Heart left ventricle (tissue), 16 donors: ENCODE measurements around the gene DTD2. TPM values are rescaled to one million over a fixed set of nuclear protein-coding genes. Genes with fewer than 3 reads are reported as not detected.

Source experiments
- ATAC-seq, 4 donors: fragments of 200-7000 bp; cut with Tn5 transposase; one replicate each; pipeline ENCODE4 v1.9.1; 2020 to 2022; ENCODE audit warnings: moderate library complexity in 4 of 4, mild to moderate bottlenecking in 3 of 4, moderate number of reproducible peaks in 1 of 4
- DNase-seq, 5 donors: peaks; one replicate each; pipeline ENCODE4 v3.0.0-alpha.2; 2020
- H3K27ac ChIP-seq, 12 donors: fragments of 200-600 bp; sonication (generic) in 4 of 12; one replicate each; pipeline versions ENCODE4 v1.5.0 to v1.8.0; 2016 to 2022; ENCODE audit warnings: mild to moderate bottlenecking in 2 of 12
- H3K27me3 ChIP-seq, 9 donors: fragments of 200-600 bp; sonication (generic) in 2 of 9; one replicate each; pipeline versions ENCODE4 v1.5.1 to v1.8.0; 2016 to 2022; ENCODE audit warnings: mild to moderate bottlenecking in 3 of 9
- H3K36me3 ChIP-seq, 9 donors: fragments of 200-600 bp; sonication (generic) in 2 of 9; one replicate each; pipeline versions ENCODE4 v1.5.0 to v1.8.0; 2018 to 2022; ENCODE audit warnings: mild to moderate bottlenecking in 2 of 9
- H3K4me1 ChIP-seq, 12 donors: fragments of 200-600 bp; sonication (generic) in 4 of 12; one replicate each; pipeline versions ENCODE4 v1.5.0 to v1.8.0; 2016 to 2022; ENCODE audit warnings: mild to moderate bottlenecking in 3 of 12
- H3K4me3 ChIP-seq, 12 donors: fragments of 200-600 bp; sonication (generic) in 4 of 12; one replicate each; pipeline versions ENCODE4 v1.5.0 to v1.8.0; 2017 to 2022; ENCODE audit warnings: mild to moderate bottlenecking in 9 of 12, moderate library complexity in 4 of 12
- H3K9me3 ChIP-seq, 12 donors: fragments of 200-600 bp; sonication (generic) in 4 of 12; one replicate each; pipeline versions ENCODE4 v1.5.0 to v1.8.0; 2016 to 2022; ENCODE audit warnings: mild to moderate bottlenecking in 1 of 12
- CTCF ChIP-seq, 12 donors: fragments of 200-600 bp; sonication (generic) in 4 of 12; IDR thresholded peaks; one replicate each; pipeline versions ENCODE4 v1.5.0 to v1.8.0; 2018 to 2022; ENCODE audit warnings: antibody characterized with exemption in 12 of 12, mild to moderate bottlenecking in 5 of 12
- POLR2A ChIP-seq, 2 donors: fragments of 450-650 bp; IDR thresholded peaks; one replicate each; pipeline ENCODE4 v1.6.1; 2017; ENCODE audit warnings: antibody characterized with exemption in 2 of 2, mild to moderate bottlenecking in 2 of 2, moderate library complexity in 2 of 2
- WGBS, 4 donors: extraction: QIAGEN DNeasy Blood & Tissue Kit in 2 of 4; methylation state at CpG; one replicate each; pipeline versions ENCODE4 v1.1.5 to v1.1.7; 2013 to 2018; 5-methylcytosine and 5-hydroxymethylcytosine counted together
- intact Hi-C, 10 donors: fragments of 100-400 bp; cut with DNase I; formaldehyde crosslinking; loops; one replicate each; pipeline versions ENCODE4 v1.11.1 to v1.14.2; 2022
- polyA plus RNA-seq, 2 donors: library from polyadenylated mRNA; stranded (reverse); fragments of 200-250 nt; gene quantifications; one replicate each; pipeline ENCODE4 v1.2.3, GENCODE V29; 2013
- total RNA-seq, 9 donors: library from RNA; depleted of rRNA in 2 of 9; stranded (reverse); fragments of >200 nt in 2 of 9; fragmentation: NEBNext Ultra II Directional in 3 of 9; extraction: Animal tissue kit (Norgen Biotek cat#: 25700) in 3 of 9; gene quantifications; one replicate each; pipeline versions ENCODE4 v1.1.0 to v1.2.4, GENCODE V29; 2016 to 2023
- donor health status: ischemic (EF 13 %, LVEDD 7.1; RV severe dilation, severe dysfunction).
- donor health status: healthy with polysubstance abuse.
- donor health status: DM: no; HTN: yes; CAD: no.
- donor health status: DM: no; HTN: no; CAD: no.
- donor health status: ischemic (EF 25% LVEDD 6.9; RV normal size, moderate dysfunction).
- donor health status: ischemic (EF 25% LVEDD 5.7; RV mildly dilated, moderate dysfunction).
- donor health status: healthy.
- donor health status: DM: yes; HTN: yes; CAD: no.
- donor health status: ischemic (EF 35%, LVEDD 5.7; RV mildly dilated, moderate dysfunction).
- donor health status: nonischemic (EF 11% LVEDD 7.7; RV severe dilation, severe dysfunction).
- donor health status: DM: yes; HTN: yes; CAD: no.
- donor health status: PGD.
- donor health status: ischemic (EF 29% LVEDD 5.4; RV normal size, mild dysfunction).
- donor health status: nonischemic (EF 23%, LVEDD 6.1; RV moderate dilation, normal function).

DTD2 gene
- total and polyA plus RNA-seq, 11 donors = 4.0 to 12.2 (median 8.2) TPM

GRCh38 chr14:31457665-31458659 is 656 bp upstream of the DTD2 start:
- H3K36me3 ChIP-seq = peaks cover 0 to 3% (median under 1%) of the 10 kb centered on the region in 9 donors
- peak overlapping the region in 11 of 12 donors; percentile 37 to 97 (median 90) for H3K27ac ChIP-seq
- no peaks in the 10 kb centered on the region for H3K9me3 ChIP-seq
- peak in 1 of 12 donors; percentile 5 for TF ChIP-seq CTCF (IDR thresholded peaks at IDR 0.05)
- TF ChIP-seq POLR2A (IDR thresholded peaks at IDR 0.05) = no peak
- no peak for ATAC-seq
- DNase-seq = no peak
- peak overlapping the region; percentile 50 to 86 (median 70) for H3K4me3 ChIP-seq
- intact Hi-C loops = loop anchor here in 7 of 10 donors (2.0 to 10.0 kb wide), 6 partner anchors 36 to 619 kb away; partner anchors contain the start of genes HEATR5A (in 5 of the 7), ARHGAP5 (in 1 of the 7), HECTD1 (in 1 of the 7) and NUBPL (in 1 of the 7)
- no peaks in the 10 kb centered on the region for H3K27me3 ChIP-seq
- 56 to 65% (median 61%) methylated on average over 11 of the region's 11 CpGs for WGBS, 4 donors
- peaks cover 0 to 41% (median 11%) of the 10 kb centered on the region in 12 donors for H3K4me1 ChIP-seq

GRCh38 chr14:31449971-31450610 is 7.2 kb downstream of the DTD2 start:
- Histone ChIP-seq H3K9me3 (no peaks in the 10 kb centered on the region), H3K27ac (no peak overlapping the region), H3K4me1 (peaks cover 0 to 27% (median 0%) of the 10 kb centered on the region in 12 donors), H3K4me3 (no peak overlapping the region), H3K36me3 (peaks cover 0 to 70% (median 30%) of the 10 kb centered on the region in 9 donors), H3K27me3 (no peaks in the 10 kb centered on the region)
- no peak for DNase-seq
- 25 to 29% (median 28%) methylated on average over 2 of the region's 2 CpGs for WGBS, 4 donors
- TF ChIP-seq CTCF (IDR thresholded peaks at IDR 0.05) (peak; percentile 25 to 68 (median 49)), POLR2A (IDR thresholded peaks at IDR 0.05) (no peak)
- peak in 3 of 4 donors; percentile 48 to 50 (median 50) for ATAC-seq
- intact Hi-C loops = loop anchor here in 2 of 10 donors (10.0 kb wide), 2 partner anchors 45 to 115 kb away; partner anchors contain the start of gene NUBPL (in 1 of the 2)

GRCh38 chr14:31449136-31449535 is 8.2 kb downstream of the DTD2 start:
- no peak for TF ChIP-seq POLR2A (IDR thresholded peaks at IDR 0.05)
- no peak for TF ChIP-seq CTCF (IDR thresholded peaks at IDR 0.05)
- intact Hi-C loops = no loop called here
- no peaks in the 10 kb centered on the region for H3K9me3 ChIP-seq
- no peak for ATAC-seq
- peaks cover 0 to 70% (median 30%) of the 10 kb centered on the region in 9 donors for H3K36me3 ChIP-seq
- no peaks in the 10 kb centered on the region for H3K27me3 ChIP-seq
- H3K4me3 ChIP-seq = no peak overlapping the region
- WGBS, 4 donors = 74 to 85% (median 77%) methylated on average over 8 of the region's 8 CpGs
- peaks cover 0 to 17% (median 0%) of the 10 kb centered on the region in 12 donors for H3K4me1 ChIP-seq
- no peak for DNase-seq
- no peak overlapping the region for H3K27ac ChIP-seq
